ENCODE data around the gene TOPBP1.
"Not testable (repeated sequence)": the region's sequence is repeated elsewhere in the genome, so short reads cannot be mapped to it uniquely, and the experiment has no call there.

Gene TOPBP1

GRCh38 chr3:133693821-133694220 is 32.1 kb upstream of the TOPBP1 start:
- TF ChIP-seq EZH2 (optimal IDR thresholded peaks at IDR 0.05; ENCODE audit: low read depth, low read length) (no peak), EZH2phosphoT487 (IDR thresholded peaks at IDR 0.05; ENCODE audit: low read length) (no peak), CTCF (IDR thresholded peaks at IDR 0.05; ENCODE audit: low read length) (no peak)
- Histone ChIP-seq H3K27ac (ENCODE audit: low read length) (no peak overlapping the region), H4K20me1 (ENCODE audit: insufficient read depth, low read length) (no peaks in the 10 kb centered on the region), H3F3A (ENCODE audit: insufficient read depth, low read length) (no peaks in the 10 kb centered on the region), H3K27me3 (replicated peaks; ENCODE audit: insufficient read depth, low read length) (no peaks in the 10 kb centered on the region), H3K36me3 (replicated peaks; ENCODE audit: insufficient read depth, low read length) (no peaks in the 10 kb centered on the region), H2AFZ (ENCODE audit: low read length) (no peak overlapping the region), H3K9me3 (replicated peaks; ENCODE audit: insufficient read depth, low read length) (no peaks in the 10 kb centered on the region), H3K9ac (ENCODE audit: low read length) (no peak overlapping the region), H3K4me2 (ENCODE audit: low read depth, low read length) (no peak overlapping the region), H3K4me3 (ENCODE audit: low read length) (no peak overlapping the region), H3K9me2 (replicated peaks; ENCODE audit: insufficient read depth, low read length) (no peaks in the 10 kb centered on the region), H3K79me2 (ENCODE audit: low read length) (no peaks in the 10 kb centered on the region), H3K4me1 (ENCODE audit: low read length) (no peaks in the 10 kb centered on the region)
- DNase-seq = no peak

DNA sequence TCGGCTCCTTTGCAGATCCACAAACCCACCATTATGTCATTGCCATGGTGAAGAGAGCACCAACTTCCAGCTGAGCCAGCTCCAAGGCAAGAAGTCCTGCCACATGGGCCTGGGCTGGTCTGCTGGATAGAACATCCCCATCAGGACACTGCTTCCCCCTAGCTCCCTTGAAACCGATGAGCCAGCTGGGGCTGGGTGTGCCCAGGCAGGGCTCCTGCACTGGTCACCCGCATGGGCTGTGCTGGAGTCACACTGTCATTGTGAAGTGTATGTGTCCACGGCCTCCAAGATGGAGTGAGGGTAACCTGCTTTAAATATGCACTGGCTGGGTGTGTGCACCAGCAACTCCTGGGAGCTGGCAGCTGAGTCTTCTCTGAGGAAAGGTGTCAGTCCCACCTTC is 31.0 kb upstream of the TOPBP1 start:
- Histone ChIP-seq H3K27me3 (replicated peaks; ENCODE audit: insufficient read depth, low read length) (no peaks in the 10 kb centered on the region), H2AFZ (ENCODE audit: low read length) (no peak overlapping the region), H3K36me3 (replicated peaks; ENCODE audit: insufficient read depth, low read length) (no peaks in the 10 kb centered on the region), H3K4me2 (ENCODE audit: low read depth, low read length) (no peak overlapping the region), H3K4me3 (ENCODE audit: low read length) (no peak overlapping the region), H3F3A (ENCODE audit: insufficient read depth, low read length) (no peaks in the 10 kb centered on the region), H3K27ac (ENCODE audit: low read length) (no peak overlapping the region), H3K79me2 (ENCODE audit: low read length) (no peaks in the 10 kb centered on the region), H3K4me1 (ENCODE audit: low read length) (no peaks in the 10 kb centered on the region), H3K9ac (ENCODE audit: low read length) (no peak overlapping the region), H3K9me2 (replicated peaks; ENCODE audit: insufficient read depth, low read length) (no peaks in the 10 kb centered on the region), H4K20me1 (ENCODE audit: insufficient read depth, low read length) (no peaks in the 10 kb centered on the region), H3K9me3 (replicated peaks; ENCODE audit: insufficient read depth, low read length) (no peaks in the 10 kb centered on the region)
- DNase-seq = no peak
- TF ChIP-seq EZH2 (optimal IDR thresholded peaks at IDR 0.05; ENCODE audit: low read depth, low read length) (no peak), CTCF (IDR thresholded peaks at IDR 0.05; ENCODE audit: low read length) (no peak), EZH2phosphoT487 (IDR thresholded peaks at IDR 0.05; ENCODE audit: low read length) (no peak)

DNA sequence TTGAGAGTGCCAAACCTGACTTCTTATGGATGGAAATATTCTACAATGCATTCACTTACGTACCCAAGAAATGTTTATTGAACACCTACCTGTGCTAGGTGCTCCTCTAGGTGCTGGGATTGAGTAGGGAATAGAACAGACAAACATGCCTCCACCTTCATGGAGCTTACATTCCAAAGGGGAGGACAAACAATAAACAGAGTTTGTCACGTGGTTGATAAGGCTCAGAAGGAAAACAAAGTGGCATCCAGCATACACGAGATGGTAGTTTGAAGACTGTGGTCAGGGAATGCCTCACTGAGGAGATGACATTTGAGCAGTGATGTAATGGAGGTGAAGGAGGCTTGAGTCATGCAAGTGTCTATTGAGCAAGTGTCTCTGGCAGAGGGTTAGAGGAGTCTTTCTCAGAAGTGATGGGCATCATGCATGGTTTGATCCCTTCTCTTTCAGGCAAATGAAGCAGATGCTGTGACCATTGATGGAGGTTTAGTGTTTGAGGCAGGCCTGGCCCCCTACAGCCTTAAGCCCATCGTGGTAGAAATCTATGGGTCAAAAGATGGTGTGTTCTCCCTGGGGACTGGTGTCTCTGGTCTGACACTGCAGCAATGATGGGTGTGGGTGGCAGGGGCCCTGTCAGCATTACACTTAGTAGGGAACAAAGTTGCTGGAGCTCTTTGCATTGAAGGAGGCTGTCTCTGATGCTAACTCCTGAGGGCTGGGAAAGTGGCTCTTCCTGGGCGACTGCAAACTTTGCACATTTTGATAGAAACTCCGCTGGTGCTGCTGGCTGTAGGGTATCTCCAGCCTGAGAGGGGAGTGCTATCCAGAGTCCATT is 29.7 kb upstream of the TOPBP1 start:
- no peaks in the 10 kb centered on the region for H3K36me3 ChIP-seq (replicated peaks; ENCODE audit: insufficient read depth, low read length)
- H3K4me3 ChIP-seq (ENCODE audit: low read length) = no peak overlapping the region
- no peaks in the 10 kb centered on the region for H3K79me2 ChIP-seq (ENCODE audit: low read length)
- no peak overlapping the region for H2AFZ ChIP-seq (ENCODE audit: low read length)
- no peaks in the 10 kb centered on the region for H3K27me3 ChIP-seq (replicated peaks; ENCODE audit: insufficient read depth, low read length)
- H4K20me1 ChIP-seq (ENCODE audit: insufficient read depth, low read length) = no peaks in the 10 kb centered on the region
- no peak overlapping the region for H3K27ac ChIP-seq (ENCODE audit: low read length)
- H3F3A ChIP-seq (ENCODE audit: insufficient read depth, low read length) = no peaks in the 10 kb centered on the region
- no peak overlapping the region for H3K9ac ChIP-seq (ENCODE audit: low read length)
- H3K4me1 ChIP-seq (ENCODE audit: low read length) = no peaks in the 10 kb centered on the region
- H3K4me2 ChIP-seq (ENCODE audit: low read depth, low read length) = no peak overlapping the region
- H3K9me2 ChIP-seq (replicated peaks; ENCODE audit: insufficient read depth, low read length) = no peaks in the 10 kb centered on the region
- TF ChIP-seq CTCF (IDR thresholded peaks at IDR 0.05; ENCODE audit: low read length) = no peak
- no peak for TF ChIP-seq EZH2 (optimal IDR thresholded peaks at IDR 0.05; ENCODE audit: low read depth, low read length)
- TF ChIP-seq EZH2phosphoT487 (IDR thresholded peaks at IDR 0.05; ENCODE audit: low read length) = no peak
- H3K9me3 ChIP-seq (replicated peaks; ENCODE audit: insufficient read depth, low read length) = no peaks in the 10 kb centered on the region
- no peak for DNase-seq

DNA sequence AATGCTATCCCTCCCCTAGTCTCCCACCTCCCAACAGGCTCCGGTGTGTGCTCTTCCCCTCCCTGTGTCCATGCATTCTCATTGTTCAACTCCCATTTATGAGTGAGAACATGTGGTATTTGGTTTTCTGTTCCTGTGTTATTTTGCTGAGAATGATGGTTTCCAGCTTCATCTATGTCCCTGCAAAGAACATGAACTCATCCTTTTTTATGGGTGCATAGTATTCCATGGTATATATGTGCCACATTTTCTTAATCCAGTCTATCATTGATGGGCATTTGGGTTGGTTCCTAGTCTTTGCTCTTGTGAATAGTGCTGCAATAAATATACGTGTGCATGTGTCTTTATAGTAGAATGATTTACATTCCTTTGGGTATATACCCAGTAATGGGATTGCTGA is 16.3 kb upstream of the TOPBP1 start:
- not testable (repeated sequence) for H2AFZ ChIP-seq (ENCODE audit: low read length); H3K36me3 ChIP-seq (replicated peaks; ENCODE audit: insufficient read depth, low read length); H3K27ac ChIP-seq (ENCODE audit: low read length); H3K4me3 ChIP-seq (ENCODE audit: low read length); H3K9me2 ChIP-seq (replicated peaks; ENCODE audit: insufficient read depth, low read length); DNase-seq; H4K20me1 ChIP-seq (ENCODE audit: insufficient read depth, low read length); H3K4me2 ChIP-seq (ENCODE audit: low read depth, low read length); H3K9me3 ChIP-seq (replicated peaks; ENCODE audit: insufficient read depth, low read length); H3K9ac ChIP-seq (ENCODE audit: low read length); H3K79me2 ChIP-seq (ENCODE audit: low read length)
- Histone ChIP-seq H3F3A (ENCODE audit: insufficient read depth, low read length) (peaks cover 14% of the 10 kb centered on the region), H3K4me1 (ENCODE audit: low read length) (peaks cover 23% of the 10 kb centered on the region), H3K27me3 (replicated peaks; ENCODE audit: insufficient read depth, low read length) (peaks cover 14% of the 10 kb centered on the region)

Measured in MM.1S (cell line).